GM12801 (cell line): ENCODE data around the gene SPTLC2.

Source experiments
- TF ChIP-seq, protein P1 (sequence below): IDR thresholded peaks from one replicate; pipeline ENCODE4 v1.5.1; 2011; ENCODE audit warnings: control low read depth; ENCODE audit not compliant: insufficient read length; ENCODE audit errors: extremely low read depth

The SPTLC2 gene

GRCh38 chr14:77593501-77593961 lies 22.9 kb downstream of the SPTLC2 start:
- TF ChIP-seq, protein P1, sequence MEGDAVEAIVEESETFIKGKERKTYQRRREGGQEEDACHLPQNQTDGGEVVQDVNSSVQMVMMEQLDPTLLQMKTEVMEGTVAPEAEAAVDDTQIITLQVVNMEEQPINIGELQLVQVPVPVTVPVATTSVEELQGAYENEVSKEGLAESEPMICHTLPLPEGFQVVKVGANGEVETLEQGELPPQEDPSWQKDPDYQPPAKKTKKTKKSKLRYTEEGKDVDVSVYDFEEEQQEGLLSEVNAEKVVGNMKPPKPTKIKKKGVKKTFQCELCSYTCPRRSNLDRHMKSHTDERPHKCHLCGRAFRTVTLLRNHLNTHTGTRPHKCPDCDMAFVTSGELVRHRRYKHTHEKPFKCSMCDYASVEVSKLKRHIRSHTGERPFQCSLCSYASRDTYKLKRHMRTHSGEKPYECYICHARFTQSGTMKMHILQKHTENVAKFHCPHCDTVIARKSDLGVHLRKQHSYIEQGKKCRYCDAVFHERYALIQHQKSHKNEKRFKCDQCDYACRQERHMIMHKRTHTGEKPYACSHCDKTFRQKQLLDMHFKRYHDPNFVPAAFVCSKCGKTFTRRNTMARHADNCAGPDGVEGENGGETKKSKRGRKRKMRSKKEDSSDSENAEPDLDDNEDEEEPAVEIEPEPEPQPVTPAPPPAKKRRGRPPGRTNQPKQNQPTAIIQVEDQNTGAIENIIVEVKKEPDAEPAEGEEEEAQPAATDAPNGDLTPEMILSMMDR = no peak

- TF ChIP-seq, protein P1 = no peak
Observed at GRCh38 chr14:77590845-77591485, 25.5 kb downstream of the SPTLC2 start.

- TF ChIP-seq, protein P1 = no peak
Observed at GRCh38 chr14:77589099-77589498, 27.3 kb downstream of the SPTLC2 start.

GRCh38 chr14:77585385-77585784 lies 31.1 kb downstream of the SPTLC2 start:
- TF ChIP-seq, protein P1 = no peak

GRCh38 chr14:77584809-77585208 lies 31.6 kb downstream of the SPTLC2 start:
- TF ChIP-seq, protein P1 = no peak

DNA sequence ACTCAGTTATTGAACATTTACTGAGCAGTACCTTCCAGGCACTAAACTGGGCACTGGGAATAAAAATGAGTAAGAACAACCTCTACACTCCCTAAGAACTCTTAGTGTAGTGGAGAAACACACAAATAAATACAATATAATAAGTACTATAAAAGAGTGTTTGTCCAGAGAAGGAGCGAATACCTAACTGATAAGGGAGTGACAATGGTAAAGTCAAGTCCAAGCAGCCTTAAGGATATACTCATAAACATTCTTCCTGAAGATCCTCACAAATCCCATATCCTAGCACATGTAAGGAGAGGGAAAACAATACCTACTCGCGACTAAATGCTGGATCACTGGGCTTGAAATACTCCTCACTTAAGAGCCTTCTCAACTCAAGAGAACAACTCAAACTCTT lies 32.8 kb downstream of the SPTLC2 start:
- TF ChIP-seq, protein P1 = no peak

DNA sequence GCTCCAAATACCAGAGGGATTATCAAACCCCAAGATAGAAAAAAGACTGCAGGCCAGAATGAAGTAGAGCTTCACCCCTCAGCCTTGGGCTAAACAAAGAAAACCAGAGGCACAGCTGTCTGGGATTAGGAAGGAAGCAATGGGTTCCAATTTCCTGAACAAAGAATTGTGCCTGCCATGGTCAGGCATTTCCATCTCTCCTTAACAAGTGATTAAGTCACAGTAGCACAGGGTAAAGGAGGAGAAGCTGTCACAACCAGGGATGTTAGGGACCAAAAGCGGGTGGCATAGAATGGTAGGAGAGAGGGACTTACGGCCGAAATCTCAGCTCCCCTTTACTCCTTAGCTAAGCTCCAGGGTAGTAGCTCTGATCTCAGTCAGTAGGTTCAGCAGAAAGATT lies 33.9 kb downstream of the SPTLC2 start:
- TF ChIP-seq, protein P1 = no peak
